Amniotic stem cell (primary cell): ENCODE measurements around the gene CASZ1.

ENCODE experiments used
- DNase-seq: peaks from one replicate; lab custom pipeline; 2025; lab: John Stamatoyannopoulos, UW

Gene CASZ1

DNA sequence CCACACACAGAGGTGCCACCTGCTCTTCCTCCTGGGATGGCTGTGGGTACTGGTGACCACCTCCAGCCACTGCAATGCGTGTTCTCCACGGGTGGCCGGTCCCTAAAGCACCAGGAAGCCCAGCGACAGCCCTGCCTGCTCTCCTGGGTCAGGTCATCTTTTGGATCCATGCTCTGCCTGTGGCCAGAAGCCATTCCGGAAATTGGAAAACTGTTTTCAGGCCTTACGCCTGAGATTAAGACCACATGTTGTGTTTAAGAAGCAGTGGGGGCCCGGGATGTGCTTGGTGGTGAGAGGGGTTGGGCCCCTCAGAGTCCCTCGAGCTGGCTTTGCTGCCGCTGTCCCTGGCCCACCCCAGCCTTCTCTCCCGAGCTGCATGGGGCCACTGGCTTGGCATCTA, 170.9 kb downstream of the CASZ1 start:
- DNase-seq: no peak

- no peak for DNase-seq
Observed at GRCh38 chr1:10625076-10625475, 171.4 kb downstream of the CASZ1 start.

DNA sequence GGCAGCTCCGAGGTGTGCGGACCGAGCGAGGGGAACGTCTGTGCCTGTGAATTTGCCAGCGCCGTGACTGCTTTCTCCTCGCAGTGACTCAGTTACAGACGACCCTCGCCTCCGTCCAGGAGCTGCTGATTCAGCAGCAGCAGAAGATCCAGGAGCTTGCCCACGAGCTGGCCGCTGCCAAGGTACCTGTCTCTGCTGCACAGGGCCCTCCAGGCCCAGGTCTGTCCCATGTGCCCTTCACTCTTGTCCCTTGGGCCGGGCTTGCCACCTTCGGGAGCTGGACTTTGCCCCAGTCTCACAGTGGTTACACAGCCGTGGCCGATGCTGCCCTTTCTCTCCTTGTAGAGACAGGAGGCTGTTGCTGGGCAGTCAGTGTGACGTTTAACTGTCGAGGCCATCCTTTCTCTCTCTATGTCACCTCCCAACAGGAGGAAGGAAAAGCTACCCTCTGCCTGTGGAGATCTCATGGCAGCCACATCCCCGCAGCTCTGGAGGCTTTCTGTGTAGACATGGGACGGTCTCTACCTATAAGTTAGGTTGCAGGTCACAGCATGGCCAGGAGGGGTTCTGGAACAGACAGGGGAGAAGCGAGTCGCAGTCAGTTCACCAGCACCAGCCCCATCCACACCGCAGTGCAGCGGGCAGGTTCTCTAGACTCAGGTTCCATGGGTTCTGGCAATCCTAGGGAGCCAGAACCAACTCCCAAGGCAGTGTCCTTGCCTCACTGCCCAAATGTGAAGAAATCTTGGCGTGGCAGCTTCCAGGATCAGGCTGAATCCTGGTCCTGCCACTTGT, 172.0 kb downstream of the CASZ1 start:
- DNase-seq: no peak

DNA sequence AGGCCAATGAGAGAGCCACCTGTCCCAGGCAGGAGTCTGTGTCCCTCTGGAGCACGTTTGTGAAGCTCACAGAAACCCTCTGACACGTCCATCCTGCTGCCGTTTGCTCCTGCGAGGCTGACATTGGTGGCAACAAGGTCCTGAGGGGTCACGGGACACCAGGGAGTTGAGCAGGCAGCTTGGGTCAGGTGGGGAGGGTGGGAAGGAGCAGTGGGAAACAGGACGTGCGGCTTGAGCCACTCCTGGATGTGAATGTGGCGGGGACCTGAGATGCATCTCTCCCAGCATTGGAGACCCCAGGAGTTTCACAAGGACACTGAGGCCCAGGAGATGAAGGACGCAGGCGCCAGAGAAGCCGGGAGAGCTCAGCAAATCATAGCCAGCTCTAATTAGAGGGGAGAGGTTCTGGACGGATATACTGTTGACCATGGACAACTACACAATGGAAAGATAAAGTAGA, 172.7 kb downstream of the CASZ1 start:
- DNase-seq: no peak

- no peak for DNase-seq
Observed at GRCh38 chr1:10622910-10623685, 173.3 kb downstream of the CASZ1 start.

- no peak for DNase-seq
Observed at GRCh38 chr1:10621906-10622305, 174.5 kb downstream of the CASZ1 start.

DNA sequence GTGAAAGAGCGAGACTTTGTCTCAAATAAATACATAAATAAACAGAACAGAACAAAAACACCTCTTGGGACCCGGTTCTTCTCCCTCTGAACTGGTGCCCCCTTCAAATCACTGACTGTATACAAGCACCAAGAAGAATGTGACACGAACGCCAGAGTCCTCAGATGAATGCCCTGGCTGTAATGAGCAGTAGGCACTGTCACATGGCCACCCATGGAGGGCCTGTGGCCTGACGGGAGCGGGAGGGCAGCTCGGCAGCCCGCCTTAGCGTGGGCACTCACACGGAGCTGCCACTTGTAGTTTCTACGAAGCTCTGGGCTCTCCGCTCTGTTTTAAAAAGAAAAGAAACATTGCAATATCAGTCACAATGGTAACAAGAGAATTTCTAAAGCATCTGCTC, 175.7 kb downstream of the CASZ1 start:
- no peak for DNase-seq

DNA sequence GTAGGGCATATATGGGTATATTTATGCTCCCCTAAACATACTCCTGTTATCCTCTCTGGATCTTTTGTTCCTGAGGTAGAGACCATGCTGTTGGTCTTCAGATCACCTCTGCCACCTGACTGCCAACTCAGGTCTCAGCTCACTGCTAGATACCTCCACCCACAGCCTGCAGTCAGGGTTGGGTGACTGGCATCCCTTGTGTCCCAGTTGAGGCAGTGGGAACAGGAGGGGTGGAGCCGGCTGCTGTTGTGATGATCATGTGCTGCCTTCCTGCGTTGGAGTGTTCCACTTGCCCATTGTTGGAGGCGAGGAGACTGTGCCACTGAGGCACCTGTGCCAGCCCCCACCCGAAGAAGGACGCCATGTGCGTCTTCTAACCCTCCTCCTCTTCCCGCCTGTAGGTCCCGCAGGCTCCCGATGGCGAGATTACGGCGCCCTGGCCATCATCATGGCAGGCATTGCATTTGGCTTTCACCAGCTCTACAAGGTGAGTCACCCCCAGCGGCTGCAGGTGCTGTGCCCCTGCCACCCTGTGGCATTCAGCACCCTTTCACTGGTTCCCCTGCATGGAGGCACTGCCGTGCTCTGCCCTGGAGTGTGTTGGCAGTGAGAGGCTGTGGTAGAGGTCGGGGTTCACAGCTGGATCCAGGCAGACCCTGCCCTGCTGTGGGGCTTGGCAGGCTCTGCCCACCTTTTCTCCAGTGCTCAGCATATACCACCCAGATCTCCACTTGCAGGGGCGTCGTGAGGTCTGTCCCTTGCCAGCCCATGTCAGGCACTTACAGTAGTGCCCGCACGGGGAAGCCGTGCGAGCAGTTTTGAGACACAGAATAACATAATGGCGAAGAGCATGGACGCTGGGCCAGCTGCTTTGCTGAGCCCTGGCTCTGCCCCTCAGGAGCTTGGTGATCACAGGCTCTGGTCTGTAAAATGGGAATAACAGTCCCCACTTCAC, 178.2 kb downstream of the CASZ1 start:
- no peak for DNase-seq

DNA sequence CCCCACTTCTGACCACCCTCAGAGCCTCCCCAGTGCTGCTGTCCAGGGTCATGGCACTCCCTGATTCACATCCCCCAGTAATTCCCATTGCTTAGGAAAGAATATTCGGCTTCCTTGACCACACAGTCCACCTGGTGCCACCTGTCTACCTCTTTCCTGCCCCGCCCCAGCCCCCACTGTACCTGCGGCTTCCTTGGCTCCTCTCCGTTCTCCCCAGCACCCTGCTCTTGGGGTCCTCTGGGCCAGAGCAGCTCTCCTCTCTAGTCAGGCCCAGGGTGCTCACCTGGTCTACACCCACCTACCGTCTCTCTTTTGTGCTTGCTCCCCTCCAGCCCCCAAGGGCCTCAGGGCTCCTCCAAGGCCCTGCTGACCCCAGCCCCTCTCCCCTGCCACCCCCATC, 179.1 kb downstream of the CASZ1 start:
- no peak for DNase-seq

GRCh38 chr1:10616696-10617095, 179.8 kb downstream of the CASZ1 start:
- DNase-seq: no peak

- no peak for DNase-seq
Observed at GRCh38 chr1:10615932-10616671, 180.3 kb downstream of the CASZ1 start.

GRCh38 chr1:10615332-10615731, 181.1 kb downstream of the CASZ1 start:
- no peak for DNase-seq

- DNase-seq: no peak
Observed at GRCh38 chr1:10614377-10615225, 181.8 kb downstream of the CASZ1 start.

GRCh38 chr1:10613861-10614260, 182.6 kb downstream of the CASZ1 start:
- DNase-seq: no peak

- DNase-seq: no peak
Observed at GRCh38 chr1:10613340-10613739, 183.1 kb downstream of the CASZ1 start.

GRCh38 chr1:10612436-10613160, 183.8 kb downstream of the CASZ1 start:
- no peak for DNase-seq

GRCh38 chr1:10610901-10611600, 185.4 kb downstream of the CASZ1 start:
- no peak for DNase-seq

DNA sequence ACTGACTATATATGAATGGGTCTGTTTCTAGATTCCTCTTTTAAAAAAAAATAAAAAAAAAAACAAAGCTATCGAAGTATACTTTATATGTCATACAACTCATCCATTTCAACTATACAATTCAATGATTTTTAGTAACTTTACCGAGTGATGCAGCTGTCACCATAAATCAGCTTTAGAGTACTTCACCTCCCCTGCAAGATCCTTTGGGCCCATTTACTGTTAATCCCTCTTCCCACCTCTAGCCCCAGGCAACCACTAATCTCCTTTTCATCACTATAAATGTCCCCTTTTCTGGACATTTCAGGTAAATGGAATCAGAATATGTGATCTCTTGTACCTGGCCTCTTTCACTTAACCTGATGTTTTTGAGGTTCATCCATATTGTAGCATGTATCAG, 187.8 kb downstream of the CASZ1 start:
- no peak for DNase-seq

- DNase-seq: no peak
Observed at GRCh38 chr1:10607228-10607627, 189.2 kb downstream of the CASZ1 start.
